ENCODE data around the gene SEPTIN2.
A peak's percentile ranks its signal among the peaks of the same experiment; 100 is the strongest.
"Not testable (repeated sequence)": the region's sequence is repeated elsewhere in the genome, so short reads cannot be mapped to it uniquely, and the experiment has no call there.

The SEPTIN2 gene

DNA sequence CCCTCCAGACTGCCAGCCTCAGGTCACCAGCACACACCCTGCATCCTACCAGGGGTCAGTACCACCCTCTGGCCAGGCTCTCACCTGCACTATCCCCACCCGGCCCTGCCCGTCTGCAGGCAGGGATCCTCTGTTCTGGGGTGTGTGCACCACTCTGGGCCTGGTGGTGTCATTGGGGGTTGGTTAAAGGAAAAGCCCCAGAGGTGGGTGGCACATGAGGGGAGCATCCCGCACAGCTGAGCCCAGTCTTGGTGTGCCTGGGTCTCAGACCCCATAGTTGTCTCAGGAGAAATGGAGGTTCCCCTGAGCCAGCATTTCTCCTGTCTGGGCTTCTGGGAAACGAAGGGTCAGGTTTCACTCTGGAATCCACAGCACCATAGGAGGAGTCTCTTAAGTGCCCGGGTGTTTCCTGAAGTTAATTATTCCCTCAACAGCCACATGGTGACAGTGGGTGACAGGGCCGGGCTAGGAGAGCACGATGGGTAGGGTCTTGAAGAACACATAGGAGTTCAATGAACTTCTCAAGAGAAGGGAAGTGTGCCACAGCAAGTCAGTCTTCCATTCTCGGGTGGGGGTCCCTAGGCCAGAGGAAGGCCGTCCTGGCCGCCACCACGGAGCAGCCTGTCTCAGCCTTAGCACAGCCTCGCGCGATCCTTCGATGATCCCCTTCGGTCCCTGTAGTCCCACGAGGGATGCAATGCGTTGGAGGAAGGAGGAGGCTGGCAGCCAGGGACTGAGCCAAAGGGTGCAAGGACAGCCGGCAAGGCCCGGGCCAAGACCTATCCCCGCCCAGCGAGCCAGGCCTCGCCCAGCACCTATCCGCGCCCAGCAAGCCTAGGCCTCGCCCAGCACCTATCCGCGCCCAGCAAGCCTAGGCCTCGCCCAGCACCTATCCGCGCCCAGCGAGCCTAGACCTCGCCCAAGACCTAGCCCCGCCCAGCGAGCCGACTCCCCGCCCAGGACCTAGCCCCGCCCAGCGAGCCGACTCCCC is 39.2 kb downstream of the SEPTIN2 start:
- DNase-seq, result no peak

- DNase-seq, result peak; percentile 96
Observed at GRCh38 chr2:241355983-241356870, 40.5 kb downstream of the SEPTIN2 start, which contains the start of gene FARP2. Gene FARP2, plus strand, starts transcription at chr2:241356285. Its CDS starts 16,823 bp downstream, at chr2:241373108.

- DNase-seq, result no peak
Observed at GRCh38 chr2:241356871-241357260, 41.1 kb downstream of the SEPTIN2 start.

- no peak for DNase-seq
Observed at GRCh38 chr2:241357531-241357930, 41.8 kb downstream of the SEPTIN2 start.

DNA sequence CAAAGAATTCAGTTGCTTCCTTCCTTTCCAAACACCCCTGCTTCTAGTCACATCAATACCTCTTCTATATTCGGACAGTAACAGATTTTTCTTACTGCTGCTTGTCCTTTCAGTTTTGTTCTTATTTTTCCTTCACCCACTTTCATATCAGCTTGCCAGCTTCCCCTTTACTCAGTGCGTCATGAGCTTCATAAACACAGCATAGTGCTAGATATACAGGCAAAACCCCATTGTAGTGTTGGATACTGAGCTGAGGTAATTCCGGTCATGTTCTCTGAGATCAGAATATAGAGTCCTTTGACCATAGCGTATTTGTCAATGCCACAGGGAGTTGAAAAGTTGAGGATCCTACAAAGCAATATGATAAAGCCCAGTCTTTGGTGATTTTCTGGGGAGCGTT is 42.7 kb downstream of the SEPTIN2 start:
- no peak for DNase-seq

DNA sequence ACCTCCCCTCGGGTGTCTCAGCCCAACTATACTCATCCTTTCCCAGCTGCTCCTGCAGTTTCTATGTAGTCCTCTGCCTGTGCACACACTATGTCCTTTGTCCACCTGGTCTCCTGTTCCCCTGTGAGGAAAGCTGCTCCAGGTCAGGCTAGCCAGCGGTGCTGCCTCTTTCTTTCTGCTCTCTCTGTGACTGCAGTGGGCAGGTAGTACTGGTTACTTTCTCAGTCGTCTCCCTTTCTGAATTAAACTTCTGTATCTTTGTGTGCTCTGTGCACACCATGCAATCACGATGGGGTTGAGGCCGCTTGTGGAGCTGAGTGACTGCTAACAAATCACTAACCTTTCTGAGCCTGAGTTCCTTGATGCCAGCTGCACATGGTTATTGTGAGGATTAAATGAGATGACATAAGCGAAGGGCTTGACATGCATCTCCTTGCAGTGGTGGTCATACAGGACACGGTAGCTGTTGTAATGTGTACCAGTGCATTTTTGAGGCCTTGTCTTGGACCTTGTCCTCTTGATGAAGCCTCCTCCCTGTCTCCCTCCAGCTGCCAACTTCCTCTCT is 43.8 kb downstream of the SEPTIN2 start:
- DNase-seq, result no peak

DNA sequence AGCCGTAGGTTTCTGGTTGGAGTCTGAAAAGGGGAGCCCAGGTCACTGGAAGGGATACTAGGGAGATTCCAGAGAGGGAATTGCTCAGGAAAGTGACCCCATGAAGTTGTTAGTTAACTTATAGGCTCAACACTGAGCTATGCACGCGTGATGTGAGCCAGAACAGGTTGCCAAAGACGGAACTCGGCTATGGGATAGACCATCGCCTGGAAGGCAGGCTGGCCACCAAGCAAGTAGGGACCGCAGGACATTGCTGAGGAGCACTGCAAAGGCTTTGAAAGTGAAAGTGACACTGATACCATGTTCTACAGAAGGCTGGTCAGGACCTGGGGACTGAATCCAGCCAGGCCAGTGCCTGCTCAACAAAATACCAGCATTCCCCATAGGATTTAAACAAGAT is 47.7 kb downstream of the SEPTIN2 start:
- DNase-seq, result no peak

DNA sequence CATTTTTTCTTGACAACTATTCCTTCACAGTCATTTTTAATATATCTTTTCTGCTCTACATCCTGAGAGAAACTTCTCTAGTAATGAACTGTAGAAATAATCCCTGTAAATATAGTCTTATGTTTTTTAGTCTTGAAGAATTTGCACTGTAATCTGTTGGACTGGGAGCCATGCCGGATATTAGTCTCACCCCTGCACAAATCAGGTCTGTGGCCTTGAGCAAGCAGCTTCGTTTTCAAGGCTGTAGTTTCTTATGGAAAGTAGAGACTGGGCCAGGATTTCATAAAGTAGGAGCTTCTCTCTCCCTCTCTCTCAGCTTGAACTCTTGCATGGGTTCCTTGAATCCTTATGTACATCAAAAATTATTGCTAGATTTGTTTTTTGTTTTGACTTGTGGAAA is 49.1 kb downstream of the SEPTIN2 start:
- DNase-seq, result no peak

GRCh38 chr2:241366678-241367077 is 51.0 kb downstream of the SEPTIN2 start:
- DNase-seq, result no peak

- DNase-seq, result no peak
Observed at GRCh38 chr2:241368643-241369042, 52.9 kb downstream of the SEPTIN2 start.

DNA sequence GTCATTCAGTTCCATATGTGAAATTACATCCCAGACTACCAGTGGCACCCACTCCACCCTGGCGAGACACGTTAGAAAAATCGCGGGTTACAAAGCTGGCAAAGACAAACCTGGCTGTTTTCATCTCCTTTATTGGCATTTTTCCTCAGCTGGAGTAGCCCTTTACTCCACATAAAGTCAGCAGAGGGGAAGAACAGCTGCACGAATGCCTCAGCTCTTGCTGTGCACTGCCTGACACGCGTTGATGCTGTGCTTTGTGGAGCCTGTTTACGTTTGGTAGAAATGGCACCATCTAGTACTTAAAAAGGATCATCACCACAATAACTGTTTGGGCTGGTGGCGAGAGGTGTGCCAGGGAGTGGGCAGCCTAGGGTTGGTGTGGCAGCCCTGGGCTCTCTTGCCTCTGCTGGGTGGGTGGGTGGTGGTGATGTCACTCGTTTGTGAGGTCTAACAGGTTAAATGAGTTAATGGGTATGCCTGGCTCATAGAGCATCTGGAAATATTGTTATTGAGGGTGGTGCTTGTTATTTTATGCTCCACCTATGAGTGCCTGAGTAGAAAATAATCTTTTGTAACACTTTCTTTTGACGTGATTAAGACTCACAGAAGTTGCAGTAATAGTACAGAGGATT is 56.8 kb downstream of the SEPTIN2 start:
- peak; percentile 28 for DNase-seq

DNA sequence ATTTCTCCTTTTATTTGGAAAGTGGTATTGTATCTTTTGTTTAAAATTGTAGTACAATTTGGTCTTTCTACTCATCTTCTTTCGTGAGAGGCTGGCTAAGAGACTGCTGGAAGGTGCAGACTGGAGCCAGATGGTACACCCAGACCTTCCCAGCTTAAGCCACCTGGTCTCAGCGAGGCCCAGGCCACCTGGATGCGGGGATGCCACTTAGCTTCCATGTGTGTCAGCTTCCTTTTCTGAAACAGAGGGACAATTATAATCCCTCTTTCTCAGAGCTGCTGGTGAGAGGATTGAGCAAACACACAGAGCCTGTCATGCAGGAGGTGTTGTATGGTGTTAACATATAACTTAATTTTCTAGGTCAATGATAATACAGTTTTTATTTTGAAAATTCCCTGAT is 57.7 kb downstream of the SEPTIN2 start:
- DNase-seq, result no peak

DNA sequence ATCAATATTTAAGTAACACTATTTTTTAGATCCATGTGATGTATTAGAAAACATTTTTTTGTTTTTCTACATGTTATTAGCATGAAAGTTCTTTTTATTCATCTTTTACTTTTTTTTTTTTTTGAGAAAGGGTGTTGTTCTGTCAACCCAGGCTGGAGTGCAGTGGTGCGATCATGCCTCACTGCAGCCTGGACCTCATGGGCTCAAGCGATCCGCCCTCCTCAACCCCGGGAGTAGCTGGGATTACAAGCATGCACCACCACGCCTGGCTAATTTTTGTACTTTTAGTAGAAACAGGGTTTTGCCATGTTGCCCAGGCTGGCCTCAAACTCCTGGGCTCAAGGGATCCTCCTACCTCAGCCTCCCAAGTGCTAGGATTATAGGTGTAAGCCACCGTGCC is 58.2 kb downstream of the SEPTIN2 start:
- DNase-seq, result not testable (repeated sequence)

- no peak for DNase-seq
Observed at GRCh38 chr2:241375300-241375699, 59.6 kb downstream of the SEPTIN2 start.

DNA sequence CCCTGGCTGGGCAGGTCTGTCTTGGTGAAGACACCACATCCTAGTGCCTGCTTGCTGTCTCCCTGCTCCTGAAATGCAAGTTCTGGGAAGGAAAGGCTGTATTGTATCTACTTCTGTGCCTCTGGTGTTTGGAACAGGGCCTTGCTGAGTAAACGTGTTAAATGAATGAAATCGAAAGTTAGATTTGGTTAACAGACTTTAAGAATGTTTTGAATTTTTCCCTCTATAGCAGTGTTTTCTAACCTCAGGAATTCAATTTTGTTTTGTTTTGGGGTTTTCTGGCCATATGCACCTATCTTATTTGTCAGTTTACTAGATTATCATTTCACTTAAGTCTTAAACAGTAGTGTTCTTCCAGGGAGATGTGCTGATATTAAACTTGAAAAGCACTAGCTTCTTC is 61.1 kb downstream of the SEPTIN2 start:
- DNase-seq, result no peak

GRCh38 chr2:241378816-241379215 is 63.1 kb downstream of the SEPTIN2 start:
- DNase-seq, result no peak

- no peak for DNase-seq
Observed at GRCh38 chr2:241379481-241380480, 64.1 kb downstream of the SEPTIN2 start.

DNA sequence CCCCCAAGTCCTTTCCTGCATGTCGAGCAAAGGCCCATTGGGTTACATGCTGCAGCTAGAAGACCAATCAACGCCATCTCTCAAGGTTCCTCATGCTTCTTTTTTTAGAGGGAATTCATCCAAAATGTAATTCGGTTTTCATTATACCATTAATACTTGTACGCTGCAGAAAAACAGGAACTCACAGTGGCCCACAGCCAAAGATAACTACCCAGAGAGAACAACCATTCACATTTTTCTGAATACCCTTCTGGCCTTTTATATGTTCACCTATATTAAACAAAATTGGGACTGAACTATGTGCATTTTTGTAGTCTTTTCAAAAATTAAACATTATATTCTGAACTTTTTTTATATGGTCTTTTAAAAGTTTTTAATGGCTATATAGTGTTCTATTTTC is 66.1 kb downstream of the SEPTIN2 start:
- DNase-seq, result no peak

- not testable (repeated sequence) for DNase-seq
Observed at GRCh38 chr2:241385450-241385849, 69.7 kb downstream of the SEPTIN2 start.

DNA sequence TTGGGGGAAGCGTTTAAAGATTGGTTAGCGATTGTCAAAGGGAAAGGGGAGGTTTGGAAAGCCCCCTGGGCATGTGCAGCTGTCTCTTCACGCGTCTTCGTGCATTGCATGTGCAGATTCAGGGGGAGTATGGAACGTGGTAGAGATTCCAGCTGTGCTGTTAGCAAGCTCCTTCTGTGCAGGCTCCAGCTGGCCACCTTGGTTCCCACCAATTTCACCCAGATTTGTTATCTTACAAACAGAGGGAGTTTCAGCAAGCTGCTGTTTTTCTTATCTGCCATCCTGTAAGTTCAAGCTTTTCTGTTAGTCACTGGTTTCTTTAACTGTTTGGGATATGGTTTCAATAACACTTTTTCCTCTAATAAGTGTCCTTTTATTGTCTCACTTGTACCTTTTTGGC is 70.8 kb downstream of the SEPTIN2 start:
- DNase-seq, result no peak

- no peak for DNase-seq
Observed at GRCh38 chr2:241389697-241390096, 74.0 kb downstream of the SEPTIN2 start.
